GDM1 (cell line): ENCODE data around the gene LDLRAD3.

Experiments
- DNase-seq: peaks from one replicate; lab custom pipeline; 2025; lab: John Stamatoyannopoulos, UW

The LDLRAD3 gene

DNA sequence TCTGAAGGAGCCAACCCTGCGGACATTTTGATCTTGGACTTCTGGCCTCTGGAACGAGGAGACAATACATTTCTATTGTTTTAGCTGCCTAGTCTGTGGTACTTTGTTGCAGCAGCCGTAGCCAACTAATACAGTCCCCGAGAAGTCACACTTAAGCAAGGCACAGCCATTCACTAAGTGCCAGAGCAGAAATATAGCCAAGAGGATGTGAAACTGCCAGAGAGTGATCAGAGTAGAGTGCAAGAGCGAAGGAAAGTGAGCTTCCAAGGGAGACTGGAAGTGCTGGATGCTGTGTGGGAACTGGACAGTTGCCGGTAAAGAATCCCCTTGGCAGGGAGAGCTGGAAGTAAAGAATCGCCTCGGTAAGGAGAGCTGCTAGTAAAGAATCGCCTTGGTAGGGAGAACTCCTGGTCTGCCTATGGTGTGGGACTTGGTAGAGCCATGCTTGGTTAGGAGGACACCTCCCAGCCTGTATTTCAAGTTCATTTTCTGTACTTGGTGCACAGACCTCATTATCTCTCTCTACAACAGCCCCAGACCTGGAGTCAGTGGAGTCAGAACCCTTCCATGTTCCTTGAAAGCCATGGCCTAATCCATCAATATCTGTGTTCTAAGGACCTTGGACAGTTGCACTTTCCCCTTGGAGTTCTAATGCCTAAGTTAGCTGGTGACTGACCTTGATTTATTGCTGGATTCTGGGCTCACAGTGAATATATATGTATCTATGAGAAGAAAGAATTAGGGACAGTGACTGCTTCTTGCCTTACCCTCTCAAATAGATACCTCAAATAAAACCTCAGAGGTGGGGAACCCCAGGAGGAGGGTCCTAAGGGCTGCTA is 162.1 kb downstream of the LDLRAD3 start:
- DNase-seq: no peak

DNA sequence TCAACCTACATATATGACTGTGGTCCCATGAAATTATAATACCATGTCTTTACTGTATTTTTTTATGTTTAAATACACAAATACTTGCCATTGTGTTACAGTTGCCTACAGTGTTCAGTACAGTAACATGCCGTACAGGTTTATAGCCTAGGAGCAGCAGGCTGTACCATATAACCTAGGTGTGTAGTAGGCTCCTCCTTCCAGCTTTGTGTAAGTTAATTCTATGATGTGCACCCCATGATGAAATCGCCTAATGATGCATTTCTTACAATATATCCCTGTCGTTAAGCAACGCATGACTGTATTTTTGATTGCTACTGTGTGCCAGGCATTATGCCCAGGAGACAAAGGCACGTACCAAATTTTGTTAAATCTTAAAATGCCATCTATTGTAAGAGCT is 163.7 kb downstream of the LDLRAD3 start:
- DNase-seq: no peak

DNA sequence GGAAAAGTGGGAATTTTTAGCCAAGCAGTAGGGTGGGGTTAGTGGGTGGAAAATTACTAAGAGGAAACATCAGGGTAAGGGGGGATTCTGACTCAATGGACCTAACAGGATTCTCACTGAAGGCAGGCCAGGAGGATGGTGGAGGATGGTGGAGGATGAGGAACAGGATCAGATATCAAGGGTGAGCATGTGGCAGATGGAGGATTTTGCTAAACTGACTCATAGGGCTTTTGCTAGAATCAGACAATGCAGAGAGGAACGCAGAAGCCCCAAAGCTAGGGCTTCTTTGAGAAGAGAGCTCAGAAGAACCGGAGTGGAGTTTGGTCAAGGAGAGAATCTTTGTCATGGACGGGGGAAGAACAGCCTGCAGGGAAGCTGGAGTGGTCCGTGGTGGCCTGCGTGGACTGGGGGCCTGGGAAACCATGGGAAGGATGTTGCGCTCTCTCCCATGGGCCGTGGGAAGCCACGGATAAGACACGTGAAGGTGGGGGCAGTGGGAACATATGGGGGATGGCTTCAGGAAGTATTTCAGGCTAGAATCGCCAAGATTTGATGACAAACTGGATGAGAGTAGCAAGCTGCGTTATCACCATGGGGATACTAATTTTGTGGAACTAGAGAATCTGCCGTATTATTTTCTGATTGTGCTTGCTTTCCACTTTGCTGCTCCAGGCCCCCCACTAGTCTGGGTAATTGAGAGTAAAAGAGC is 165.2 kb downstream of the LDLRAD3 start:
- no peak for DNase-seq

DNA sequence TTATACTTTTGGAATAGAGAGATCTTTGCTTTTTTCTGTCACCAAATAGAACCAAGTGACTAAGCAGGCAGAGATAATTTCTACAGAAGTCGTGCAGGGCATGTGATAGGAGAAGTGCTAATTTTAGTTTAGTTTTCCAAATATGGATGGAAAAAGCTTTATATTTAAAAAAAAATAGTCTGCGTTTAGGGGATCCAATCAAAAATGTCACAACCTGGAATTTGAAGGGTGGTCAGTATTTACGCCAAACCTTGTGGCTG is 165.7 kb downstream of the LDLRAD3 start:
- DNase-seq: no peak

DNA sequence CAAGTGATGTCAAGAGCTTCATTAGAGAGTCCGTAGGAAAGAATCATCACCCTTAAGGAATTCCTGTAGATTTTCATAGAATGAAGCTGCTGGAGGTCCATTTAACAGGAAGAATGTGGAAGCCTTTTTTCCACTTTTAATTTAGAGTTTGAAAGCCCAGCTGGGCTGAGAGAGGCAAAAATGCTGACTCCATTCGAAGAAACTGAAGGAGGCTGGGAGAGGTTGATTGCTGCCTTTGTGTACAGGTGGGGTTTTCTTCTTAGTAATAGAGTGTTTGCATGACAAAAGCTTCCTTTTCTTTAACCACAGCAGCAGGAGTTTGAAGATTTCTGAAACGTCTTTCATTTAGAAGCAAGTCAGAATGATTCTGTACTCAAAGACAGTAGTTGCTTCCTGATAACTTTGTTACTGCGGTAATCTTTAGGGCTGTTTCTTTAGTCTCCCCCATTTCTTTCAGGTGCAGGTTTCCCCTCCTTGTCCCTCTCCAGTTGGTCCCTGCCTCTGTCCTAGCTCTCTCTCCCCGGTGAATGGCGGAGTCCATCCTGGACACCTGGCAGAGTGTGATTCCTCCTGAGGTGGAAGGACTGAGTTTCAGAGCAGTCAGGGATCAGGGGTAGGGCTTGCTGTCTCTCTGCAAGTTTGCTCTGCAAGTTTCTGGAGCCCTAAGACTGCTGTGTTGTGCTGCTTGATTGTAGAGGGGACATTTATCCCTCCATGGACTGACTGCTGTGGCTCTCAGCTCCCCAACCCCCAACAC is 166.2 kb downstream of the LDLRAD3 start:
- DNase-seq: no peak

DNA sequence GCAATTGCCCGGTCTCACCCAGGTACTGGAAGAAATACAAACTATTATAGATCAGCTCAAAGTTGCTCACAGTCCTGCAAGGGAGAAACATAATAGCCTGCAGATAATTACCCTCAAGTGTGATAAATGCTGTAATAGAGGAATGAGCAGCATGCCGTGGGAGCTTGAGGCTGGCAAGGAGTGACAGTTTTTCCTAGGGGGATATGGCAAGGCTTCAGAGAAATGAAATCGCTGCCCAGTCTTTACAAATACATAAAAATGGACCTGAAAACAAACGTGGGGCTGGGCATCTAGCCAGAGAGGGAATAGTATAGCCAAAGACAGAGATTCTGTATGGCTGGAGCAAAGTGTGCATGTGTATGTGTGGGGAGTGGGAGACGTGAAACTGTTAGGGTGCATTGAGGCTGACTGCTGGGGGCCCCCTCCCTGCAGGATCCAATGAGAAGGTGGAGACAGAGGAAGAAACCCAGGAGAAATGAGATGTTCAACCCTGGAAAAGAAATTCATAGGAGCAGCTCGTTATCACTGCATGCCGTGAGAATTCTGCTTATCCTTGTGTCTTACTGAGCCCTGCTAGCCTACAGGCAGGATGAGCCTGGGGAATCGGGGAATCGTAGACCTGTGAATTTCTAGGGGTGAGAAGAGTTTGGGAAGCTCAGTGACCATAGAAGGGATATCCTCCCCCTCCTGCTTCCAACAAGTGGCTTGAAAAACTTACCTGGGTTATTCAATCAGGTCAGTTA is 167.0 kb downstream of the LDLRAD3 start:
- no peak for DNase-seq

DNA sequence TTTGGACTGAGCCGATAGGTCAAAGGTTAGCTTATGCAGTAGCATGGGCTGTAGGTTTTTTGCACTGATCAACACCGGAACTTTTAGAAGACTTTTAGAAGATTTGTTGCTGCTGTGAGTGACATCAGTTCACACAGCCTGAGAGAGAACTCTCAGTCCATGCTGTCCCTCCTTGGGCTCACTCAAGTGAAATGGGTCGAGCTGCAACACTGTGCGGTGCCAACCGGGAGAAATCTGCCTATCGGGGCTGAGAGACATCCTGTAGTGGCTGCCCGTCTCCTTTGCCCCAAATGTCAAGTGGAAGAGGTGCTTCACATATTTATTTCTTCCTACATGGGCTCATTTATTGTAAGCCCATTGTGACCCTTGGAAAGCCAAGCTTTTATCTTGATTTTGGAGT is 170.2 kb downstream of the LDLRAD3 start:
- DNase-seq: no peak

DNA sequence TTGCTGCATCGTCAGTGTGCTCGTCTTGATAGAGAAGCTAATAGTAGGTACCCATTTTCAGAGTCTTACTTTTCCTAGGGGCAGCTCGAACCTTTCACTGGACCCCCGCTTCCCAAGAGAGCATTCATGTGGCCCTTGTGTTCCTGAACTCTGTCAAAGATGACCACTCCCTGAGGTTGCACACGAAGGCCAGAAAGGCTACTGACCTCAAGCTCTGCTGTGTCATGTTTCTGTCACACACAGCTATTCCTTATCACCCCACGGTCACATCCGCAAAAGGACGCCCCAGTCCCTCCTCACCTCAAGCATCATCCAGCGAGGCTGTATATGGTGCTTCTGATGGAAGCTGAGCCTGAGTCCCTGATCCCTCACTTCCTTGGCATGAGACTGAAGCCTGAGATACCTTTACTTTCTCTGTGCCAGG is 171.5 kb downstream of the LDLRAD3 start:
- DNase-seq: no peak

DNA sequence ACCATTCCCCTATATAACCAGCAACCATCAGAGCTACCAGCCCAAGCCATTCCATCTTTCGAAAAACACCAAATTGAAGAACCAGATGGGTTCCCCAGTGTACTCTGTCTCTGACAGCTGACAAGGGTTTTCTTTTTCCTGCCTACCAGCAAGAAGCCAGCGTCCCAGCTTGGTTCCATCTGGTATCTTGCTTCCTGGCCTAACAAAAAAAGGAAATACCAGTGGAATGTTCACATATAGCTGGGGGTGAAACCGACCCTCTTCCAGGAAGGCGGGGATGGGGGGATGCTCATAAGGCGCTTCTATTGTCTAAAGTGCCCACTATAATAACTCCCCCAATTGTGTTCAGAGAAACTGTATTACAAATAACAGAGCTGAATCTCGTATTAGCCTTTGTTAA is 172.3 kb downstream of the LDLRAD3 start:
- DNase-seq: no peak

DNA sequence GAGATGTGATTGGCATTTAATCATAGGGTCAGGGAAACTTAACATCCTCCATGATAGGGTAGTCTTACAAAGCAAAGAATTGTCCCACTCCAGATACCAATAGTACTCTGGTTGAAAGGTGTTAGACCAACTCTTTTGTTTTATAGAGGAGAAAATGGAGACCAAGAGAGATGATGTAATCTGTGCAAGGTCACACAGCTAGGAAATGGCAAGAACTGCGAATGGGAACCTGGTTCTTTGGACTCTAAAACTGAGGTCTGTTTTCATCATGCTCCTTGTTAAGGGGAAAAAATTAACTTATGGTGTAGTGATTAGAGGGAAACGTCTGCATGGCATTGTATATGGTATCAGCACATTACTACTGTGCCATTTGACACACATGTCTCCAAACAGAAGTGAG is 174.2 kb downstream of the LDLRAD3 start:
- no peak for DNase-seq

DNA sequence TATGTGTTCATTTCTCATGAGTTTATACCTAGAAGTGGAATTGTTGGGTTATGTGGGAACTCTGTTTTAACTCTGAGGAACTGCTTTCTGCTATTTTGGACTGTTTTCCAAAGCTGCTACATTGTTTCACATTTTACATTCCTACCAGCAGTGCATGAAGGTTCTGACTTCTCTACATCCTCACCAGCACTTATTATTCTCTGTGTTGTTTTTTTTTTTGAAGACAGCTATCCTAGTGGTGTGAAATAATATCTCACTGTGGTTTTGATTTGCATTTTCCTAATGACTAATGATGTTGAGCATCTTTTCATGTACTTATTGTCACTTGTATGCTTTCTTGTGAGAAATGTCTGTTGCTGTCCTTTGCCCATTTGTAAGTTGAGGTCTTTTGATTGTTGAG is 175.4 kb downstream of the LDLRAD3 start:
- no peak for DNase-seq

DNA sequence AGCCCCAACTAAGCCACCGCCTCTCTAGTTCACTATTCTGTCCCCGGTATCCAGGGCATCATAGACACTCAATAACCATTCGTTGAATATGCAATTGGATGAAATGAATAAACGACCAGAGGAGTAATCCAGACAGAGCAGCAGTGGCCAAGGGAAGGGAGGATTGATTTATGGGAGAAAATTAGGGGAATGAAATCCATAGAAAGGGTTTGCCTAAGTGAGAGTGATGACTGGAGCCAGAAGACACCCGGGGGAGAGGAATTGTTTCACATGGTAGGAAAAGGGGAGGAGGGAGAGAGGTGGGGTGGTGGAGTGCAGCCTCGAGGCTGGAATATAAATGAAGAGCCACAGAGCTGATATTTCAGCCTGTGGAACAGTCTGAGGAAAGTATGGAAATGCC is 177.2 kb downstream of the LDLRAD3 start:
- no peak for DNase-seq

DNA sequence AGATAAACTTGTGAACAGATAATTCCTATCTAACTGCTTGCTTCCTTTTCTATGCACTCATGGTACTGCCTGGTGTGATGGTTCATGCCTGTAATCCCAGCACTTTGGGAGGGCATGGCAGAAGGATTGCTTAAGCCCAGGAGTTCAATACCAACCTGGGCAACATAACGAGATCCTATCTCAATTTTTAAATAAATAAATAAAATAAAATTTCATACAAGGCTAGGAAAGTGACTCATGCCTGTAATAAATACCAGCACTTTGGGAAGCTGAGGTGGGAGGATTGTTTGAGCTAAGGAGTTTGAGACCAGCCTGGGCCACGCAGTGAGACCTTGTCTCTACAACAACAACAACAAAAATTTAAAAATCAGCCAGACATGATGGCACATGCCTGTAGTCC is 178.8 kb downstream of the LDLRAD3 start:
- DNase-seq: no peak

DNA sequence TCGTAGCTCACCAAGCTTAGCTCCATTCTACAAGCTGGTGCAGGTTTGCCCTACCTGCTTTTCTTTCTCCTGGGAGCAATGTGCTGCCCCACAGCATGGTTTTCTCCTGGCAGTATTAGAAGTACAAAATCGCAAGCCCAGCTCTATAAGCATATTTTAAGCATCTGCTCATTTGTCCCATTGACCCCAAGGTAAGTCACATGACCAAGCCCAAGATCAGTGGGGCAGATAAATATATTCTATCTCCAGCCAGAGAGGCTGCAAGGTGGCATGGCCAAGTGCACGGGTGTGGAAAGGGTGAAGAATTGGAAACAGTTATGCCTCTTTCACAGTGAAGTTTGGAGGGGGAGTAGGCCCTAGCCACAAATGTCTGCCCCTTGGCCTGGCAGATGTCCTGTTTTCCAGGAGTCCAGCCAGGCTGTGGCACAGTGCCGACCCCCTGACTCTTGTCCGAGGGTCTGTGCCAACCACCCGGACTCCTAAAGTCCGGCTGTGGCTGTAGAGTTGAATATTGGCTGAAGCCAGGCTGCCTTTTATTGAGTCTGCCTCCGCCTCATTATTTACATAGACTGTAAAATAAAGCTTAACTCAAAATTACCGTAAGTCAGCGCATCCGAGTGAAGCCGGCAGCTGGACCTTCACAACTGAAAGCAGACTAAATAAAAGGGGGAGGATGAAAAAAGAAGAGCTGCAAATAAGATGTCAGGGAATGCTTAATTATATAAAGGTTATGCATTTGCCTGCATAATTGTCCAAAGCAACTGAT is 179.7 kb downstream of the LDLRAD3 start:
- no peak for DNase-seq

DNA sequence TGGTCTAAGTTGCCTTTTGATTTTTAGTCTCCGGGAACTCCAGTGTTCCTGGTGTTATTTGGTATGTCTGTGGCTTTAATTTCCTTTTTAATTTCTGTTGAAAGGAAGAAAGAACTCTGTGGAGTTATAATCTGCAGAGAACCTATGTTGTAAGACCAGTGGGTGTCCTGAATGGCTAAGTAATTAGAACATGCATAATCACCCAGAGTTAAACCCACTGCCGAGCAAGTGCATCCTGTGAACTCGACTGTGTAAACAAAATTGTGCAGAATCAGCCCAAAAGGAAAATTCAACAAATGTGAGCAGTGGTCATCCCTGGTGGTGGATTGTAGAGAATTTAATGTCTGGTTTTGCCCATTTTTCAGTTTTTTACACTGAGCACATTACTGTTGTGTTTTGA is 182.8 kb downstream of the LDLRAD3 start:
- DNase-seq: no peak

DNA sequence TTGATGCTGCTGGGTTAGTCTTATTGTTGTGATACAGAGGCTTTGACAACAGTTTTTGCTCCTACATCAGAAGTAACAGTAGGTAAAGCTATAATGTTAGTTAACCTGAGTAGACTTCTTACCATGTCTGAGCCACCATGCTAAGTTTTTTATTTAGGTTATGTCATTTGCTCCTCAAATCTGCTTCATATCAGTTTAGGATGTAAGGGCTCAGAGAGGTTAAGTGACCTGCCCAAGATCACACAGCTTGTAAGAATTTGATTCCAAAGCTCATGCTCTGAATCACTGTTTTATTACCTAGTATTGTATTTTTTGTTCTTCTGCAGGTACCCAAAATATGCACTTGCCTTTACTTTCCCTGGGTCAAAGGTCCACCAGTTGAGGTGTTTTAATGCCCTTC is 183.7 kb downstream of the LDLRAD3 start:
- no peak for DNase-seq

DNA sequence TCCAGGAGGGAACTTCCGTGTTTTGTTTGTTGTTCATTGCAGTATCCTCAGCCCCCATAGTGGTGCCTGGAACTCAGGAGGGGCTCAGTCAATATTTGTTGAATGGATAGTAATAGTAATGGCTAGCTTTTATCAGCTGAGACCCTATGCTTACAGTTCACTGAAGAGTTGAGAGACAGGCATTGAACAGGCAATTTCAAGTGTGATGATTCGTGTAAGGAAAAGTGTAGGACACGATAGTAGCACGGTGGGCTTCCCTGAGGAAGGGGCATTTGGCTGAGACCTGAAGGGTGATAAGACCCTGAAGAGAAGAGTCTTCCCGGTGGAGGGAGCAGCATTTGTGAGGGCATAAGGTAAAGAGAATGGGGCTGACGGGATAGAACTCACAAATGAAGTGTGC is 186.1 kb downstream of the LDLRAD3 start:
- no peak for DNase-seq

DNA sequence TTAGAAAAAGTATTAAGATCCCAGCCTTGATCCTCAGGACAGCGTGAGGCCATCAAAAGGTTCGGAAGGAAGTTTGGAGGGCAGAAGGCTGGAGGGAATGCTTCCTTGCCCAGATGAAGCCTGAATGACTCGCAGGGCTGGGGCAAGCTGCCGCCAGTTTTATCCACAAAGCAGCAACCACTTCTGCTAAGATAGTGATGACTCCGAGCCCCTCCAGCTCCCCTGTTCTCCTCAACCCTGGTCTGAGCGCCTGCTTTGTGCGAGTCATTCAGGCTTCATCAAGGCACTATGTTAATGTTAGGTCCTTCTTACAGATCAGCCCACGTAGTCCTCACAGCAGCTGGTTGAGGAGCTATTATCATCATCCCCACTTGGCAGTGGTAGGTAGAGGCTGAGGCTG is 186.5 kb downstream of the LDLRAD3 start:
- no peak for DNase-seq

DNA sequence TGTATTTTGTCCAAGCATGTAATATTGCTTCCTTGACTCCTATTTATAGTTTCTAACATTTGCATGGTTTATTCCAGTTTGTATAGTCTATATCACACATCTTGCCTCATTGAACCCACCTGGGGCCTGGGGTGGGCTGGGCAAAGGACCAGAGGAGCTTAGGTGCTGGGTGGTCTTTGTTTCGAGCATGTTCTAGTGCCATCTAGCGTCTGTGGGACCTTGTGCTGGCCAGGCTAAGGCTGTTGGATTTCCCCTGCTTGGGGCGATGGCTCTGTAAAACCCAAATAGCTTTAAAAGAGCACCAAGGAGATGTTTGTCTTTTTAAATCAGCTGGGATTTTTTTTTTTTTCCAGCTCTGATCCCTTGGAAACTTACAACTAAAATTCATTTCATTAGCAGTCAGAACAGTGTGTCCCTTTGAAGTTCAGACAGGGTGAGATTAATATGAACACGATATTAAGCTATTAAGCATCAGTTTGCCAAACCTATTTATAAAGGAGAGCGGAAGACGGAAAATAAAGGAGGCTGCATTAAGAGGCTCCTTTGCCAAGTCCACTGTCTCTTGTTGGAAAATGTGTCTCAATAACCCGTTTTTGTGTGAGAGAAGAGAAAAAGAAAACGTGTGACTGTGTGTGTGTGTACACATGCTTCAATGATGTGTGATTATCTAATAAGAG is 188.0 kb downstream of the LDLRAD3 start:
- no peak for DNase-seq

DNA sequence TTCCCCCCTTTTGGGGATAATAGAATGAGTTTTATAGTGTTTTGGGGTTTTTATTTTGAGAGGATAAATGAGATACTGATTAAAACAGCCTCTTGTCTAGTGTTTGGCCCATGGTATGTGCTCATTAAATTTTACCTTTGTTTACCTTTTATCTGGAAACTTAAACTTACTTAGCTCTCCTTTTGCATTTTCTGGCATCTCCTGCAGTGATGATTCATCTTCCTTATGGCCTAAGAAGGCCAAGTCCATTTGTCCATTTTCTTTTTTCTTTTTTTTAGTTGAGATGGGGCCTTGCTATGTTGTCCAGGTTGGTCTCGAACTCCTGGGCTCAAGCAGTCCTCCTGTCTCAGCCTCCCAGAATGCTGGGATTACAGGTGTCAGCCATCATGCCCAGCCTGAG is 189.1 kb downstream of the LDLRAD3 start:
- no peak for DNase-seq

DNA sequence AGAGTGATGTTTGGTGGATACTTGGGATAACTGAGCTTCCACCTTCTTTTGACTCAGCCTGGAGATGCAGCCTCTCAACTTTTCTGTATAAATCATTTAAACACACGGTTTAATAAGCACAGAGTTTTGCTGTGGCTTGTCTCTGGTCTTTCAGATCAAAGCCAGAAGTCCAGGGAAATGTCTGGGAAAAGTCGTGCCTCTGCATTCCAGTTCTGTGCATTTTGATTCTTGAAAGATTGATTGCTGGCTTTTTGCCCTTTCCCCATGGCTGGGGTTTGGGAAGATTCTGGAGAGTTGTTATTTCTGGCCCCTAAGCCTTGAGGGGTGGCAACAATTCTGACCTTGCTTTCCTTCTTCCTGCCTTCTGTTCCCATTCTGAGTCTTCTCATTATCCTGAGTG is 191.2 kb downstream of the LDLRAD3 start:
- DNase-seq: no peak
